ENCODE data around the gene TNFRSF14. TPM values are rescaled to one million over a fixed set of nuclear protein-coding genes. Genes with fewer than 3 reads are reported as not detected.
"Not testable (repeated sequence)": the region's sequence is repeated elsewhere in the genome, so short reads cannot be mapped to it uniquely, and the experiment has no call there.

TNFRSF14 gene
- total RNA-seq, 1 experiment from 2014 or later = 9.0 TPM

DNA sequence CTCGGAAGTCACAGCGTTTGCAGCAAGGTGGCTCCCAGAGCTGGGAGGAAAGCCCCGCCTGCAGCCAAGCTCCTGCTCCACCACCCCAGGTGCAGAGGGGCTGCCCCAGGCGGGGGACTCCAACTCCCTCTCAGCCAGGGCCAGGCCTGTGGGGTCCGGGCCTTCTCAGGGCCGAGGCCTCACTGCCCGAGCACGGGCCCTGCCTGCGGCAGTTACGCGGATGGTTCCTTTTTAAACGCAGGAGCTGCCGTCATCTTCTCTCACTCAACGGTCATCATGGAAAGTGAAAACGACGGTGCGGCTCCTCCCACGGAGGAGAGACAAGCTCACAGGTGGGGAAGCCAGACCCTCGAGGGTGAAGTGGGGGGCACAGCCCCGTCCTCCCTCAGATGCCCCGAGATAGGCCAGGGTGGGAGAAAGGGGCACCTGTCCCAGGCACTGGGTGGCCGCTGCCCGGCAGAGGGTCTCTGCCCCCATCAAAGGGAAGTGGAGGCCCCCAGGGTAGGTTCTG lies 21.4 kb downstream of the TNFRSF14 start:
- in situ Hi-C loops (cut with HindIII; ENCODE audit: low sequenced_read_pairs); DNase-seq (ENCODE audit: low spot score): not testable (repeated sequence)

DNA sequence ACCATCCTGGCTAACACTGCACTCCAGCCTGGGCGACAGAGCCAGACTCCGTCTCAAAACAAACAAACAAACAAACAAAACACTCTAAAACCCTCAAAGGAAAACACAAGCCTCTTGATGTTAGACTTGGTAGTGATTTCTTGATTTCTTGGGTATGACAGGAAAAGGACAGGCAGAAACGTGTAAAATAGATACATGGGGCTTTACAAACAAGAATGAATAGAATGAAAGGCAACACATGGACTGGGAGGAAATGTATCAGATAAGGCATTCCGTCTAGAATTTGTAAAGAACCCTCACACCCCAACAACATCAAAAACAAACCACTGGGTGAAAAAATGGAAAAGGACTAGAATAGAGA lies 22.6 kb downstream of the TNFRSF14 start:
- in situ Hi-C loops (cut with HindIII; ENCODE audit: low sequenced_read_pairs) = no loop called here

DNA sequence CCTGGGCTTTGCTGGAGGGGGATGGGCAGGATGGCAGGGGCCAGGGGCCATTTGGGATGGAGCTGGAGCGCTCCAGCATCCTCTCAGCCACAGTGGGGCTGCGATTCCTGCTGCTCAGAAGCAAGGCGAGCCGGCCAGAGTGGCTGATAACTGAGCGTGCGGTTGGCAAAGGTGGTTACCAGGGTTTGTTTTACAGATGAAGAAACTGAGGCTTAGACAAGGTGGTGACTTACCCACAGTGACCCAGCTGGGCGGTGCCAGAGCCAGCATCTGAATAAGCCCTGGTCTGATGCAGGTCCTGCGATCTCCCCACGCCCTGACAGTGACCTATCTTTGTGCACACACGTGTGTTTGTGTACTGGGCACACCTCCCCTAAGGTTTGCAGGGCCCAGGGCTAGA lies 24.5 kb downstream of the TNFRSF14 start:
- DNase-seq (ENCODE audit: low spot score) = no peak
- in situ Hi-C loops (cut with HindIII; ENCODE audit: low sequenced_read_pairs) = no loop called here

More for the DNA sequence above, 22.6 kb downstream of the TNFRSF14 start:
- DNase-seq (ENCODE audit: low spot score) = no peak

DNA sequence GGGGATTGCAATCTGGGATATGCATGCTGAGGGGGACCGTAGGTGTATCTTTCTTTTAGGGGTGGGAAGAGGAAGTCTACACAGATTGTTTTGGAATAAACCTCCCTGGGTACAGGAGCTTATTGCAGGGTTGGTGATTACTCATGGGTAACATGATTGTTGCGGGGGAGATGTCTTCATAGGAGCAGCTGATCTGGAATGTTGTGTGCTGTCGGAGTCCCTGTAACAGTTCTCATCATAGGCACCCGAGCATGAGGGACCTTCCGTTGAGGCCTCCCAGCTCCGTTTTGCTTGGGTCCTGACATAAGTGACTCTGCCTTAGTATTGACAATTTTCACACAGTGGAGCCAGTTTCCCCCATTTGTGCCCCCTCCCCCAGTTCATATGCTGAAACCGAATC lies 26.2 kb downstream of the TNFRSF14 start:
- in situ Hi-C loops (cut with HindIII; ENCODE audit: low sequenced_read_pairs) = no loop called here
- DNase-seq (ENCODE audit: low spot score) = no peak

DNA sequence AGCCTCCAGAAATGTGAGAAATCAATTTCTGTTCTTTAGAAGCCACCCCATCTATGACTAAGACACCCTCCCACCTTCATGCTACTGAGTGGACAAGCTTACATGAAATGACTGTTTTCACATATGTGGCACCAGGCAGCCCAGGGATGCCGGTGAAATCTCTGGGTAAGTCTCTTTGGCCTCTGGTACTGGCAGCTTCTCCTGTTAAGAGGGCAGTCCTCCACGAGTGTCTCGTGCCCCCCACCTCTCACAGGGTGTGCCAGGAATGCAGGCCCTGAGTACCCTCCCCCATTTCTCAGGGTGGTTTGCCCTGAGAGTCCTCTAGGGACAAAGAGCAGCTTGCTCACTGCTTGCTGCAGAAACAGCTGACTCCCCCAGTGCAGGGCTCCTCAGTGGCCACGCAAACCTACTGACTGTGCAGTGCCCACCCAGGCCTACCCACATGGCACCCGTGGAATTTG lies 27.2 kb downstream of the TNFRSF14 start:
- in situ Hi-C loops (cut with HindIII; ENCODE audit: low sequenced_read_pairs) = no loop called here
- DNase-seq (ENCODE audit: low spot score) = no peak

DNA sequence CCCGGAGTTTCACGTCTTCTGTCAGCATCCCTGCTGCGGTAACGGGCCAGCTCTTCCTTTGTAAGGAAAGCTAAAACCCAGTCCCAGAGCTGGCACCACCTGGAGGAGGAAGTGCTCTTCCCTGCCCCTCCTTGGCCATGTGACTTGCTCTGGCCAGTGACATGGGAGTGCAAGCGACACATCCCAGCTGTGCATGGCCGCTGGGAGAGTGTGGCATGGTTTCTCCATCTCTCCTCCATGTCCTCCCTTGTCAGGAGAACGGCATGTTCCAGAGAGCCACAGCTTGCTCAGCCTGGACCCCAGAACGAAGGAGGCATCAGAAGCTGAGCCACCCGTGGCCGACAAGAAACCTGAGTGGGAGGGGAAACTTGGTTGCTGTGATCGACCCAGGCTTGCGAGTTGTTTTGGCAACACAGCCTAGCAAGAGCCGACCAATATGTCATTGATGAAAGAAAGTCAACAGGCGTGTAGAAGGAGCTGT lies 27.7 kb downstream of the TNFRSF14 start:
- in situ Hi-C loops (cut with HindIII; ENCODE audit: low sequenced_read_pairs) = no loop called here
- no peak for DNase-seq (ENCODE audit: low spot score)

DNA sequence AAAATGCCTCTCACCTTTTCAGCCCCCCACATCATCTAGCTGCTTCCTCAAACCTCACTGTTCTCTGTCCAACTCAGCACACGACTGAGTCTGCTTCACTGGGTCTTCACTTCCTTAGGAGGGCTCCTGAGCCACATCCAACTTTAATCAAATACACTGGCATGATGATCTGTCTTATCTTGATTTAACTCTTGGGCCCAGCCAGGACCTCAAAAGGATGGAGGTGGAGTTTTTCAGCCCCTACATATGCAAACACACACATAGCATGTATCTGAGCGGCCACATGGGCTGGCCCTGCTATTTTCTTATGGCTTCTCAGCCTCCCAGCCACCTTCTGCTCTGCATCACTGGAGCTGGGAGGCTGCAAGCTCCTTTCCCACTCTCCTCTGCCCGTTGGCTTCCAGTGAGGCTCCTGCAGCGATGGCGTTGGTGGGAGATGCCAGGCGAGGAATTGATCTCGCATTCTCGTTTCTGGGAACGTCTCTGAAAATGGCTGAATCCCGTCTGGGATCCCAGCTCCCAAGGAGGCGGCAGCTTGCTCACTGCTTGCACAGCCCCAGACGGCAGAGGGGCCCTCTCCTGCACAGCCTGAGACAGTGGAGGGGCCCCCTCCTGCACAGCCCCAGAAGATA lies 28.6 kb downstream of the TNFRSF14 start:
- peak; percentile 19 for DNase-seq (ENCODE audit: low spot score)
- in situ Hi-C loops (cut with HindIII; ENCODE audit: low sequenced_read_pairs) = no loop called here

DNA sequence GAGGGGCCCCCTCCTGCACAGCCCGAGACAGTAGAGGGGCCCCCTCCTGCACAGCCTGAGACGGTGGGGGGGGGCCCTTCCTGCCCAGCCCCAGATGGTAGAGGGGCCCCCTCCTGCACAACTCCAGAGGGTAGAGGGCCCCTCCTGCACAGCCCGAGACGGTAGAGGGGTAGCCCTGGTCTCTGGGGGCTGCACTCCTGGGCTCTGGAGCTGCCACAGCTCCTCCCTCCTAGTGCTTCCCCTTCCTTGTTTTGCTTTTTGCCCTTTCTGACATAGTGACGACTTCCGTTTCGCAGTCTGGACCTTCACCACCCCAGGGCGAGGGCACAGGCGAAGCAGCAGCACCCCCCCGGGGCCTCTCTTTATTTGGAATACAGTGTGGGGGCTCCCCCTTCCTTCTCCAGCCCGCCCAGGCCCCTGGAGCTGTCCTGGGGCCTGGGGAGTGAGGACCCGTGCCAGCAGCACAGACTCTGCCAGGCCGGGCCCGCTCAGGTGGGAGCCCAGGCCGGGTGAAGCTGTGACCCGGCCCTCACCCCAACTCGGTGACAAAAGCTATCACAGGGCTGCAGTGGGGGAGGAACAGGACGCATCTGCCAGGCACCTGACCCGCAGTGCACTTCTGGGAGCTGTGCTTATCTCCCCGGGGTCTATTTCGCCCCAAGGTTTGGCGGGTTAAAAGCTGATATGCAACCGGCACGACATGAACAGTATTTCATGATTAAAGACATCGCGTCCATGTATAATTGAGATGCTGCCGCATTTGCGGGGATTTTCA lies 29.3 kb downstream of the TNFRSF14 start:
- peak; percentile 79 for DNase-seq (ENCODE audit: low spot score)
- in situ Hi-C loops (cut with HindIII; ENCODE audit: low sequenced_read_pairs) = no loop called here

GRCh38 chr1:2586154-2587070 lies 30.2 kb downstream of the TNFRSF14 start, which contains the start of gene PRXL2B:
TSS of gene PRXL2B (plus strand) at chr1:2586777. CDS start at chr1:2586886, 109 bp downstream.
- peak; percentile 99 for DNase-seq (ENCODE audit: low spot score)
- in situ Hi-C loops (cut with HindIII; ENCODE audit: low sequenced_read_pairs) = no loop called here

- in situ Hi-C loops (cut with HindIII; ENCODE audit: low sequenced_read_pairs) = no loop called here
- peak; percentile 12 for DNase-seq (ENCODE audit: low spot score)
These were observed 31.1 kb downstream of the TNFRSF14 start for GRCh38 chr1:2587071-2587859.

- no peak for DNase-seq (ENCODE audit: low spot score)
- in situ Hi-C loops (cut with HindIII; ENCODE audit: low sequenced_read_pairs) = no loop called here
These were observed 31.8 kb downstream of the TNFRSF14 start for GRCh38 chr1:2587860-2588571.

GRCh38 chr1:2588661-2589430 lies 32.7 kb downstream of the TNFRSF14 start:
- in situ Hi-C loops (cut with HindIII; ENCODE audit: low sequenced_read_pairs) = no loop called here
- DNase-seq (ENCODE audit: low spot score) = no peak

DNA sequence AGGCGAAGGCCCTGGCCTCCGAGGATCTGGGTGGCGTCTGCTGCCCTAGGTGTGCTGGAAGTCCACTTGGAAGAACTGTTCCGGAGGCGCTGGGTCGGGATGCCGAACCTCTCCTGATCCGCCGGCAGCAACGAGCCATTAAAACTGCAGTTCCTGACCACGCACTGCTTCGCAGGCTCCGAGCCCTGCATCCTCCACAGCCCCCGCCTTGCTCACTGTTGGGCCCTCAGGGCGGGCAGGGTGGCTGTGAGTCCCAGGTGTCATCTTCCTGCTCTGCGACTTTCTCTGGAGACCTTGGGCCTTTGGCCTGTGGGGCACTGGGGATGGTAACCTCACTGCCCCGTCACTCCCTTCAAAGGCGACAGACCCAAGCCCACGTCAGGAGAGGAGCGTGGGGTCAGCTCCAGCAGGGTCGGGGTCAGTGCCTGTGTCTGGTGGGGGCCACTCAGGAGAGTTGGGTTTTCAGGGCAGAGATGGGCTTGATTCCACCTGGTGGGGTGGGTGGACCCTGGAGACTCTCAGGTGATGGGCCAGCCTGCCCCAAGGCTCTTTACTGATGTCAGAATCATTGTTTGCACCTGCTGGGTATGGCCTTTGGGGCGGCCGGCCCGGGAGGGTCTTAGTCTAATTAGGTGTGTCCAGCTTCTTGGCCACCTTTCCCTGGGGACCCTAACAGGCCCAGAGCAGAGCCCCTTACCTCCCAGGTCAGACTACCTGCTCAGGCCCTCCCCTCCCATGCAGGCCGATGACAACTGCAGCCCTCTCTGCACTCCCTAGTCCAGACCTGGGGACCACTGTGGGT lies 33.5 kb downstream of the TNFRSF14 start:
- in situ Hi-C loops (cut with HindIII; ENCODE audit: low sequenced_read_pairs) = no loop called here

DNA sequence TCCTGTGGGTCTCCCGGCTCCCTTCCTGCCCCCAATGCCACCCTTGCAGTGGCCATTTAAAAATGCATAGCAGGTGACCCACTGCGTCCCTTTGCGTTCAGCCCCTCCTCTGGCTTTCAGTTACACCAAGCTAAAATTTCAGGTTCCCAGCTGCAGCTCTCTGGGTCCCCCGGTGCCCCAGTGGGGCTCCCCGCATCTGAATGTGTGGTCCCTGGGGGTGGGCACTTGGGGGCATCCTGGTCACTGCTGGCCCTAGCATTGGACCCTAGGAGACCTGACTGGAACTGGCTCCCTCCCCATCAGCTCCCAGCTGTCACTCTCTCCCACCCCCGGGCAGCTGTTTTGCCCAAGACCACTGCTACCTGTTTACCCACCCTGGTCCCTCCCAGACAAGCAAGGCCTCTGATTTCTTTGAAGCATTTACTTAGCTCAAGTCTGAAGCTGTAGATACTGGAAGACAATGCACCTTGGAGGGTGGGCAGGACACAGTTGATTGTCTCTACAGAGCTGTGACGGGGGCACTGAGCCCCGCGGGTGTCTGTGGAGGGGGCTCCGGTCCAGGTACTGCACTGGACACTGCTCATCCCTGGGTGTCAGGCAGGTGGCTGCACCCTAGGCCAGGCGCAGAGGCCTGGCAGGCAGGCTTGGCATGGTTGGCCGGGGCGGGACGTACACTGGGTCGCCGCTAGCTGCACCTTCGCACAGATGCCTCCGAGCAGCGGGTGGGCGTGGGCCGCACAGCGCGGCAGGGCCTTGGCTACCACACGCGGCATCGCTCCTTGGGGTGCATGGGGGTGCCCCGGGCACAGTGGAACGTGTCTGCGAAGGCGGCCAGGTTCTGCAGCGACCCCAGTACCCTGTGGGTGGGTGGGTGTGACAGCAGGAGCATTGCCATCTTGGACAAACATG lies 34.3 kb downstream of the TNFRSF14 start:
- DNase-seq (ENCODE audit: low spot score) = no peak
- in situ Hi-C loops (cut with HindIII; ENCODE audit: low sequenced_read_pairs) = no loop called here

More for the DNA sequence above, 33.5 kb downstream of the TNFRSF14 start:
- DNase-seq (ENCODE audit: low spot score) = no peak

DNA sequence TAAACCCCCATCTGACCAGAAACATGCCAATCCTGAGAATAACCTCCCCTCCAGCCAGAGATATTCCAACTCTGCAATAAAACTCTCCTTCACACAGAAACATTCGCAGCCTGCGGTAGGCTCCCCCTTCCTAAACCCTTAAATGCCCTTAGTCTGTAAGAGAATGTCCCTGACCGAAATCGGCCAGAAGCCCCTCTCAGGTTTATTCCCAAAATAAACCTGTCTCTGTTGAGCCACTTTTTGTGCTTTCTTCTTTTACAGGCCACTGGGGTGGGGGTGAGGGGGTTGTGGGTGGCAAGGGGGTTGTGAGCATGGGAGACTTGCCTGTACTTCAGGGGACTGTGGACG lies 35.0 kb downstream of the TNFRSF14 start:
- in situ Hi-C loops (cut with HindIII; ENCODE audit: low sequenced_read_pairs) = no loop called here

More for the DNA sequence above, 35.0 kb downstream of the TNFRSF14 start:
- DNase-seq (ENCODE audit: low spot score) = no peak
